Mammary epithelial cell (primary cell): ENCODE results near the gene SSTR5.

Source experiments
- EZH2 ChIP-seq: IDR thresholded peaks from 2 replicates; pipeline ENCODE4 v1.6.1; 2012; ENCODE audit warnings: low read length, inconsistent platforms, borderline replicate concordance
- TF ChIP-seq, protein P1 (sequence below), 2 donors: IDR thresholded peaks in 1 of 2; conservative IDR thresholded peaks in 1 of 2; 2 replicates each; pipeline ENCODE4 v1.5.1; 2011 to 2012; ENCODE audit warnings: inconsistent platforms in 2 of 2, low read length in 2 of 2, mild to moderate bottlenecking in 2 of 2, control low read depth in 1 of 2, low read depth in 1 of 2; ENCODE audit not compliant: insufficient read depth in 1 of 2; ENCODE audit errors: extremely low read depth in 1 of 2

DNA sequence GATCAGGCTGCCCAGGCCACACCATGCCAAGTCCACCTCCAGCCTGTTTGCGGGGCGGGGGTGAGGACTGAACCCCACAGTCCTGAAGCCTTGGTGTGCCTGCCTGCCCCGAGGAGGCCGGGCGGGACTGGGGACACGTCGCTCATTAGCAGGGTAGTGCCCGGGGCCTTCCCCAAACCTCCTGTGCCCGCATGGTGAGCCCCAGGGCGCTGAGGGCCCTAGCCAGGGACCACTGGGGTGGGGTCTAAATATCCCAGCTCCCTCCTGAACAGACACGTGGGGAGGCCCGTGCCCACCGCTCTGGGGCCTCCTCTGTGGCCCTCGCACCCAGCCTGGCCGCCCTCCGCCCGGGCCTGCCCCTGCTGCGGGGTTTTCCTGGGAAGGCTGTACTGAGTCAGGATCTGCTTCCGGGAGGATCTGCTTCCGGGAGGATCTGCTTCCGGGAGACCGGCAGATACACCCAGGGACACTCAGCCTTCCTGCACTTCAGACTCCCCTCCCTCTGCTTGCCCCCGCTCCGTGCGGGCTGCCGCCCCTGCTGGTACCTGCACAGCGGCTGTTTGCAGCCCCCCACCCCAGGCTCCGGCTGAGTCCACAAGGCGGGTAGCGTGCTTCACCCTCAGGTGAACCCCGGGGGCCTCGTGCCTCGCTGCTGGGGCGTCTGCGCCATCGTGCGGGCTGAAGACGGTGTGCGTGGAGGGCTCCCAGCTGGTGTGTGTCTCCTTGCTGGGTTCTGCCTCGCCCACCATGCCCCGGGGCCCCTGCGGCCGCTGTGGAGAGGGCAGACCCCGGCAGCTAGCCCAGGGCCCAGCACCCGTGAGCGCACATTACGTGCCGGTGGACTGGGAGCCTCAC, 56.8 kb downstream of the SSTR5 start:
- TF ChIP-seq, protein P1, sequence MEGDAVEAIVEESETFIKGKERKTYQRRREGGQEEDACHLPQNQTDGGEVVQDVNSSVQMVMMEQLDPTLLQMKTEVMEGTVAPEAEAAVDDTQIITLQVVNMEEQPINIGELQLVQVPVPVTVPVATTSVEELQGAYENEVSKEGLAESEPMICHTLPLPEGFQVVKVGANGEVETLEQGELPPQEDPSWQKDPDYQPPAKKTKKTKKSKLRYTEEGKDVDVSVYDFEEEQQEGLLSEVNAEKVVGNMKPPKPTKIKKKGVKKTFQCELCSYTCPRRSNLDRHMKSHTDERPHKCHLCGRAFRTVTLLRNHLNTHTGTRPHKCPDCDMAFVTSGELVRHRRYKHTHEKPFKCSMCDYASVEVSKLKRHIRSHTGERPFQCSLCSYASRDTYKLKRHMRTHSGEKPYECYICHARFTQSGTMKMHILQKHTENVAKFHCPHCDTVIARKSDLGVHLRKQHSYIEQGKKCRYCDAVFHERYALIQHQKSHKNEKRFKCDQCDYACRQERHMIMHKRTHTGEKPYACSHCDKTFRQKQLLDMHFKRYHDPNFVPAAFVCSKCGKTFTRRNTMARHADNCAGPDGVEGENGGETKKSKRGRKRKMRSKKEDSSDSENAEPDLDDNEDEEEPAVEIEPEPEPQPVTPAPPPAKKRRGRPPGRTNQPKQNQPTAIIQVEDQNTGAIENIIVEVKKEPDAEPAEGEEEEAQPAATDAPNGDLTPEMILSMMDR (conservative IDR thresholded peaks at IDR 0.05 in 1 of 2, IDR thresholded peaks at IDR 0.05 in 1 of 2; ENCODE audit: extremely low read depth in 1 of 2, insufficient read depth in 1 of 2, low read depth in 1 of 2, low read length in 2 of 2), result no peak
- TF ChIP-seq EZH2, result no peak
